HK-2 (cell line): ENCODE measurements around the gene MRPL23.

Experiments used
- DNase-seq: peaks from one replicate; pipeline ENCODE4 v3.0.0-alpha.2; 2018; ENCODE audit not compliant: unreplicated experiment

Gene MRPL23

GRCh38 chr11:1953489-1954266 is 6.5 kb downstream of the MRPL23 start:
- no peak for DNase-seq

GRCh38 chr11:1958367-1958766 is 11.2 kb downstream of the MRPL23 start:
- DNase-seq, result no peak

GRCh38 chr11:1959786-1960185 is 12.7 kb downstream of the MRPL23 start:
- DNase-seq, result no peak

- DNase-seq, result no peak
Measured at GRCh38 chr11:1963864-1964263, 16.7 kb downstream of the MRPL23 start.

- no peak for DNase-seq
Measured at GRCh38 chr11:1964348-1964747, 17.2 kb downstream of the MRPL23 start.

- no peak for DNase-seq
Measured at GRCh38 chr11:1964955-1965354, 17.8 kb downstream of the MRPL23 start.

- DNase-seq, result no peak
Measured at GRCh38 chr11:1966531-1966930, 19.4 kb downstream of the MRPL23 start.

GRCh38 chr11:1967641-1968225 is 20.6 kb downstream of the MRPL23 start:
- DNase-seq, result no peak

- DNase-seq, result no peak
Measured at GRCh38 chr11:1968454-1969002, 21.4 kb downstream of the MRPL23 start.

- no peak for DNase-seq
Measured at GRCh38 chr11:1969035-1969434, 21.9 kb downstream of the MRPL23 start.

GRCh38 chr11:1969776-1970175 is 22.6 kb downstream of the MRPL23 start:
- no peak for DNase-seq

- no peak for DNase-seq
Measured at GRCh38 chr11:1970956-1971355, 23.8 kb downstream of the MRPL23 start.

GRCh38 chr11:1975185-1975584 is 28.1 kb downstream of the MRPL23 start:
- DNase-seq, result no peak

GRCh38 chr11:1978720-1979473 is 31.8 kb downstream of the MRPL23 start:
- DNase-seq, result no peak

GRCh38 chr11:1979607-1980006 is 32.5 kb downstream of the MRPL23 start:
- no peak for DNase-seq

GRCh38 chr11:1982873-1983600 is 35.9 kb downstream of the MRPL23 start:
- no peak for DNase-seq

GRCh38 chr11:1983601-1983961 is 36.4 kb downstream of the MRPL23 start:
- no peak for DNase-seq

- DNase-seq, result no peak
Measured at GRCh38 chr11:1987024-1987423, 39.9 kb downstream of the MRPL23 start.

GRCh38 chr11:1988174-1988573 is 41.0 kb downstream of the MRPL23 start:
- no peak for DNase-seq

GRCh38 chr11:1988667-1989317 is 41.7 kb downstream of the MRPL23 start:
- no peak for DNase-seq

GRCh38 chr11:1989953-1990352 is 42.8 kb downstream of the MRPL23 start:
- DNase-seq, result no peak
